PC-3 (cell line): ENCODE measurements around the gene DOCK4. TPM values are rescaled to one million over a fixed set of nuclear protein-coding genes. Genes with fewer than 3 reads are reported as not detected.

ENCODE experiments used
- ATAC-seq: fragments of 200-7000 bp; cut with Tn5 transposase; 2 replicates; pipeline ENCODE4 v1.9.1; 2020; ENCODE audit warnings: mild to moderate bottlenecking, moderate library complexity
- BruUV-seq: library from RNA; stranded (reverse); fragments of 400-500 nt; replicated peaks from 2 replicates; lab custom pipeline; 2021; lab: Mats Ljungman, UMichigan
- CTCF ChIA-PET: fragments of 300-600 bp; sonication (Branson Sonifier 250); formaldehyde crosslinking; loops from one replicate; lab custom pipeline; 2022; ENCODE audit warnings: antibody characterized with exemption; lab: Charles Lee
- POLR2A ChIA-PET: fragments of 300-600 bp; sonication (Branson Sonifier 250); formaldehyde crosslinking; loops from one replicate; lab custom pipeline; 2022; ENCODE audit warnings: antibody characterized with exemption; ENCODE audit not compliant: unreplicated experiment; lab: Charles Lee
- DNase-seq: peaks from one replicate; pipeline ENCODE4 v3.0.0-alpha.2; 2015
- H2AFZ ChIP-seq: fragments of 300-600 bp; sonication (generic); 2 replicates; pipeline ENCODE4 v1.6.0; 2016; ENCODE audit warnings: antibody characterized with exemption, low read length
- H3F3A ChIP-seq: fragments of 300-600 bp; sonication (generic); one replicate; pipeline ENCODE4 v1.6.0; 2017; ENCODE audit warnings: antibody characterized with exemption, low read length, control low read depth, mild to moderate bottlenecking; ENCODE audit not compliant: unreplicated experiment
- H3K27ac ChIP-seq: fragments of 300-600 bp; sonication (generic); 2 replicates; pipeline ENCODE4 v1.5.1; 2016; ENCODE audit warnings: mild to moderate bottlenecking, low read length
- H3K27me3 ChIP-seq: fragments of 300-600 bp; sonication (generic); 2 replicates; pipeline ENCODE4 v1.6.1; 2016; ENCODE audit warnings: low read length, mixed read lengths
- H3K36me3 ChIP-seq: fragments of 300-600 bp; sonication (generic); 2 replicates; pipeline ENCODE4 v1.6.1; 2016; ENCODE audit warnings: low read depth, mixed run types, low read length, mixed read lengths
- H3K4me1 ChIP-seq: fragments of 300-600 bp; sonication (generic); 2 replicates; pipeline ENCODE4 v1.5.1; 2016; ENCODE audit warnings: low read length; ENCODE audit not compliant: insufficient read depth
- H3K4me2 ChIP-seq: fragments of 300-600 bp; sonication (generic); 2 replicates; pipeline ENCODE4 v1.6.0; 2016; ENCODE audit warnings: low read length
- H3K4me3 ChIP-seq: fragments of 300-600 bp; sonication (generic); 2 replicates; pipeline ENCODE4 v1.5.1; 2016; ENCODE audit warnings: mild to moderate bottlenecking, low read length, mixed read lengths
- H3K79me2 ChIP-seq: fragments of 300-600 bp; sonication (generic); 2 replicates; pipeline ENCODE4 v1.6.1; 2017; ENCODE audit warnings: low read length, mixed read lengths
- H3K9ac ChIP-seq: fragments of 300-600 bp; sonication (generic); 2 replicates; pipeline ENCODE4 v1.6.0; 2016; ENCODE audit warnings: mild to moderate bottlenecking, low read length
- H3K9me2 ChIP-seq: fragments of 300-600 bp; sonication (generic); replicated peaks from 2 replicates; pipeline ENCODE4 v1.6.1; 2016; ENCODE audit warnings: mixed run types, low read length, mixed read lengths
- H3K9me3 ChIP-seq: fragments of 300-600 bp; sonication (generic); 2 replicates; pipeline ENCODE4 v1.6.1; 2016; ENCODE audit warnings: low read length, mixed read lengths
- H4K20me1 ChIP-seq: fragments of 300-600 bp; sonication (generic); 2 replicates; pipeline ENCODE4 v1.6.1; 2016; ENCODE audit warnings: low read length, mixed read lengths
- EZH2 ChIP-seq: fragments of 300-600 bp; sonication (generic); IDR thresholded peaks from one replicate; pipeline ENCODE4 v1.6.1; 2017; ENCODE audit warnings: antibody characterized with exemption, mild to moderate bottlenecking, low read length; ENCODE audit not compliant: unreplicated experiment
- EZH2phosphoT487 ChIP-seq: fragments of 300-600 bp; sonication (generic); IDR thresholded peaks from 2 replicates; pipeline ENCODE4 v1.6.1; 2018; ENCODE audit warnings: mild to moderate bottlenecking, antibody characterized with exemption, low read length, borderline replicate concordance
- intact Hi-C: fragments of 100-400 bp; cut with micrococcal nuclease; formaldehyde crosslinking; loops from 2 replicates; pipeline ENCODE4 v1.9.0; 2023
- total RNA-seq: library from RNA; depleted of rRNA; stranded (reverse); fragments of >200 nt; gene quantifications from 2 replicates; pipeline ENCODE4 v1.2.3, GENCODE V29; 2014
- TF ChIP-seq, protein P1 (sequence below): fragments of 300-600 bp; sonication (generic); conservative IDR thresholded peaks from 2 replicates; pipeline ENCODE4 v1.5.1; 2017; ENCODE audit warnings: antibody characterized with exemption, low read depth, mild to moderate bottlenecking, low read length

DOCK4 gene
- total RNA-seq, 1 experiment from 2014 or later = 25.4 TPM

DNA sequence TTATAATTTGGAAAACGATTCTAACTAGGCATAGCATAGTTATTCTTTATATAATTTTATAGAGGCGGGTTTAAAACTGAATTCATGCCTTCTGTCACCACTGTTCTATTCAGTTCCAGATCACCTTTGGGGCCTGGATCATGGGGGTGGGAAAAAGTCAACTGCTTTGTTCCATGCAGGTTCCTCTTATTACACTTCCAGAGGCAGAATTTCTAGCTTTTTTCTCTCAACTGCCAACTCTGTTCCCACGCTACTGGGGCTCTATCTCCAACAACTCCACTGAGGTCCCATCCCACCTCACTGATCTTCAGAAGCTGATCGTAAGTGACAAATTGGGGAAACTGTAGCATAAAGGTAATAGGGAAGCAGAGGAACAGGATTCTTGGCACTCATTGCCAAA, 360.3 kb downstream of the DOCK4 start:
- Histone ChIP-seq H3K36me3 (peaks cover 3% of the 10 kb centered on the region), H4K20me1 (no peaks in the 10 kb centered on the region), H3K4me2 (no peak overlapping the region), H3K27me3 (no peaks in the 10 kb centered on the region), H3K9me2 (no peaks in the 10 kb centered on the region), H3F3A (no peaks in the 10 kb centered on the region), H3K9ac (no peak overlapping the region), H3K9me3 (no peaks in the 10 kb centered on the region), H3K27ac (no peak overlapping the region), H2AFZ (no peak overlapping the region), H3K4me3 (no peak overlapping the region), H3K4me1 (no peaks in the 10 kb centered on the region), H3K79me2 (no peaks in the 10 kb centered on the region)
- BruUV-seq = no TSS peak
- intact Hi-C loops = no loop called here
- DNase-seq = no peak
- ChIA-PET CTCF (no interaction called here), POLR2A (no interaction called here)
- TF ChIP-seq, protein P1, sequence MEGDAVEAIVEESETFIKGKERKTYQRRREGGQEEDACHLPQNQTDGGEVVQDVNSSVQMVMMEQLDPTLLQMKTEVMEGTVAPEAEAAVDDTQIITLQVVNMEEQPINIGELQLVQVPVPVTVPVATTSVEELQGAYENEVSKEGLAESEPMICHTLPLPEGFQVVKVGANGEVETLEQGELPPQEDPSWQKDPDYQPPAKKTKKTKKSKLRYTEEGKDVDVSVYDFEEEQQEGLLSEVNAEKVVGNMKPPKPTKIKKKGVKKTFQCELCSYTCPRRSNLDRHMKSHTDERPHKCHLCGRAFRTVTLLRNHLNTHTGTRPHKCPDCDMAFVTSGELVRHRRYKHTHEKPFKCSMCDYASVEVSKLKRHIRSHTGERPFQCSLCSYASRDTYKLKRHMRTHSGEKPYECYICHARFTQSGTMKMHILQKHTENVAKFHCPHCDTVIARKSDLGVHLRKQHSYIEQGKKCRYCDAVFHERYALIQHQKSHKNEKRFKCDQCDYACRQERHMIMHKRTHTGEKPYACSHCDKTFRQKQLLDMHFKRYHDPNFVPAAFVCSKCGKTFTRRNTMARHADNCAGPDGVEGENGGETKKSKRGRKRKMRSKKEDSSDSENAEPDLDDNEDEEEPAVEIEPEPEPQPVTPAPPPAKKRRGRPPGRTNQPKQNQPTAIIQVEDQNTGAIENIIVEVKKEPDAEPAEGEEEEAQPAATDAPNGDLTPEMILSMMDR = no peak
- no peak for TF ChIP-seq EZH2
- ATAC-seq = no peak

DNA sequence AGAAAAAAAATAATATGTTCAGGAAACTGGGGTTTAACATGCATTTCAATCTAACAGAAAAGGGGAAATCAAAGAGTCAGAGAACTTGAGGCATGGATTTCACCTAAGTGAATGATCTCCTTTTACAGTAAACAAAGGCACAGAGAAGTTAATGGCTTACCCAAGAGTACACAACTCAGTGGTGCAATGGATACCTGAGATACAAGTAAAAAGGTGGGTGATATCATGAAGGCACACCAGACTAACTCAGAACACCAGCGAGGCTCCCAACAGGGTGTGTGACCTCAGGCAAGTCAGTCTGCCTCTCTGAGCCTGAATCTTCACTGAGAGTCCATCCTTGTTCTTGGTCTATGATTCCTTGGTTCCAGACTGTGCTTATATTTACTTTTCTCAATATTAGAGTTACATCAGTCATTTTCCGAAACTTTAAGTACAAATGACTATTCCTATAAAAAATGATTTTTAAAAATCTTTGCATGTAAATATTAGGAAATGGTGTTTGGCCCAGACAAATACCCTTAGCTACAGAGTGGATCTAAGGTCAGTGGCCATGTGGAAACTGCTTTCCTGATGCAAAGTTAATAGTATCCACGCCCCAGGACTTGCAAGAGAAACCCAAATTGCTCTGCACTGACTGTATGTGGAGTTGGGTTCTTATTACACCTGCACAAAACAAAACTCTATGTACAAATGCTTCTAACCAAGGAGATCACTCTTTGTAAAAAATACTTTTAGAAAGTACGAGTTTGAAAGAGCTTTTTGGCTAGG, 361.1 kb downstream of the DOCK4 start:
- intact Hi-C loops = no loop called here
- no peak for ATAC-seq
- no peak for DNase-seq
- no peaks in the 10 kb centered on the region for H3K9me3 ChIP-seq
- no peak overlapping the region for H3K9ac ChIP-seq
- no peak overlapping the region for H3K4me3 ChIP-seq
- no peaks in the 10 kb centered on the region for H3K79me2 ChIP-seq
- no peak for TF ChIP-seq EZH2
- TF ChIP-seq, protein P1 = no peak
- TF ChIP-seq EZH2phosphoT487 = no peak
- no peaks in the 10 kb centered on the region for H3K4me1 ChIP-seq
- CTCF ChIA-PET = no interaction called here
- POLR2A ChIA-PET = no interaction called here
- H3K27me3 ChIP-seq = no peaks in the 10 kb centered on the region
- H3K36me3 ChIP-seq = peaks cover 3% of the 10 kb centered on the region
- no peaks in the 10 kb centered on the region for H4K20me1 ChIP-seq
- H3K9me2 ChIP-seq = no peaks in the 10 kb centered on the region
- no peak overlapping the region for H2AFZ ChIP-seq
- H3F3A ChIP-seq = no peaks in the 10 kb centered on the region
- no peak overlapping the region for H3K4me2 ChIP-seq
- no TSS peak for BruUV-seq
- no peak overlapping the region for H3K27ac ChIP-seq

DNA sequence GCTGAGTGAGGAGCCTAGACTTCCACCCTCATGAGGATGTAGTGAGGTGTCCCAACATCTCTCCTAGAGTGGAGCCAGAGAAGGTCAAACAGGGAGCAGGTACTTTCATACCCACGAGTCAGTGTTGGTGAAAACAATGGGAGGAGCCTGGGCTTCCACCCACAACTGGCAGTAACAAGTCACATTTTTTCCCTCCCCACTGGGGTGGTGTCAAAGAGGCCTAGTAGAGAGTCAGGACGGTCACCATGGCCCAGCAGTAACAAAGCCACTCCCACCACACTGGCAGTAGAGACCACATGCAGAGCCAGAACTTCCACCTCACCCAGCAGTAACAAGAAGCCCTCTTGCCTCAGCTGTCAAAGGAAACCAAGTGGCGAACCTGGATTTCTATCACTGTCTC, 363.7 kb downstream of the DOCK4 start:
- Histone ChIP-seq H2AFZ (no peak overlapping the region), H3K79me2 (no peaks in the 10 kb centered on the region), H3K9me3 (no peaks in the 10 kb centered on the region), H3K27ac (no peak overlapping the region), H3K9ac (no peak overlapping the region), H3K4me1 (no peaks in the 10 kb centered on the region), H3K4me2 (no peak overlapping the region), H3K27me3 (no peaks in the 10 kb centered on the region), H3K36me3 (peaks cover 3% of the 10 kb centered on the region), H3K9me2 (no peaks in the 10 kb centered on the region), H3F3A (no peaks in the 10 kb centered on the region), H3K4me3 (no peak overlapping the region), H4K20me1 (no peaks in the 10 kb centered on the region)
- BruUV-seq = no TSS peak
- intact Hi-C loops = no loop called here
- ChIA-PET POLR2A (no interaction called here), CTCF (interaction anchor here (0.9 kb wide), 1 partner anchor 12 kb away, joined by 3 read pairs; no protein-coding TSS in a partner anchor)
- TF ChIP-seq, protein P1 = no peak
- TF ChIP-seq EZH2phosphoT487 = no peak
- TF ChIP-seq EZH2 = no peak
- ATAC-seq (no peak), DNase-seq (no peak)
